Measurements from ENCODE around the gene NUB1.

NUB1 gene

DNA sequence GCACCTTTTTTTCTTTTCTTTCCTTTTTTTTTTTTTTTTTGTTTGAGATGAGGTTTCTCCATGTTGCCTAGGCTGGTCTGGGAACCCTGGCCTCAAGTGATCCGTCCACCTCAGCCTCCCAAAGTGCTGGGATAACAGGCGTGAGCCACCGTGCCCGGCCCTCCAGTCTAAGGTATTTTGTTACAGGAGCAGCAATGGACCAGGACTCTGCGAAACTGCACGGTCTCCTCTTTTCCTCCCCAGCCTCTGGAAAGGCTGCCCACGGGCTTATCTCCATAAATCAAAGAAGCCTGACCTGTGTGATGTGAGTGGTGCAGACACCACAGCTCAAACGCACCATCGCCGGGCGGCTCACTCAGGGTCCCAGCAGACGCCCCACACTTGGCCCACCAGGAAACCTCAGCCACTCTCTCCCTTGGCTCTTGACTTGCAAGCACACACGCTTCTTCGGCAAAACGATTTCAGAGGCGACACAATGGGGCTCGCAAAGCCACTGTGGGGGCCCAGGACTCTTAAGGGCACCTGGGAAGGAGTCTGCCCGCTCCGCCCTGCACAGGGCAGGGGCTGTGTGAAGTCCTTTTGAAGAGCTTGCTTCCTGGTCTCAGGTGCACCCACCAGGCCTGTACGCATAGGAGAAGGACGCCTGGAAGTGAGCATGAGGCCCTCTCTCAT lies 47.6 kb downstream of the NUB1 start:
- DNase-seq, result no peak

DNA sequence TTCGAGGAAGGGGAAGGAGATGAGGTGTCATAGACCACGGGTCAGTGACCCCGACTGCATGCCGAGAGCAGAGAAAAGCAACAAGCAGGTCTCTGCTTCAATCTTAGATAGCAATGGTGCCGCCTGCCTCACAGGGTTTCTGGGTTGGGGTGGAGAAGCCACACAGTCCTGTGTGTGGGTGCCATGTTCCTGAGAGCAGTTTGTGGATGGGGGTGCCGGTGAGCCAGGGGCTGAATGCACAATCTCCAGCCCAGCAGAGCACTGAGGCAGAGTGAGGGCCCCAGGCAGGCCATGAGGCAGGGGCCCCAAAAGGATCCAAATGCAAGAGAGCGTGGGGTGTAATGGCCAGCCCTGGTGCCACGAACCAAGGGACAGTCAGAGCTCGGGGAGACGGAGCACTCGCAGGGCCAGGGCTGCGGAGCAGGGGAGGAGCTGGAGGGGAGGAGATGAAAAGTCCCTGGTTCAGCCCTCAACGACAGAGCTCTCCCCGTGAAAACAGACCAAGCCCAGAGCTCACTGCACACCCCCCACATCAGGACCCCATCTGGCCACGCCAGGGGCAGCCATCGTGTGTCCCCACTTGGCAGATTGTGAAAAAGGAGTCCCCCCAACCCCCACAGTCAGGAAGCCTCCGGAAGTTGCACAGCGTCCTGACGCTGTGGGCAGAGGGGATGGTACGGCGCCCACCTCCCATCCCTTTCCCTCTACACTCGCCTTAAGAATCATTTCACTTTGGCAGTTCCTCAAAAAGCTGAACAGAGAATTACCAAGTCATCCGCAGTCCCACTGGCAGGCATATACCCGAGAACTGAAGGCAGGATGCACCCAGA lies 48.4 kb downstream of the NUB1 start:
- DNase-seq, result no peak

- no peak for DNase-seq
These were observed 49.2 kb downstream of the NUB1 start for GRCh38 chr7:151390598-151391357.

DNA sequence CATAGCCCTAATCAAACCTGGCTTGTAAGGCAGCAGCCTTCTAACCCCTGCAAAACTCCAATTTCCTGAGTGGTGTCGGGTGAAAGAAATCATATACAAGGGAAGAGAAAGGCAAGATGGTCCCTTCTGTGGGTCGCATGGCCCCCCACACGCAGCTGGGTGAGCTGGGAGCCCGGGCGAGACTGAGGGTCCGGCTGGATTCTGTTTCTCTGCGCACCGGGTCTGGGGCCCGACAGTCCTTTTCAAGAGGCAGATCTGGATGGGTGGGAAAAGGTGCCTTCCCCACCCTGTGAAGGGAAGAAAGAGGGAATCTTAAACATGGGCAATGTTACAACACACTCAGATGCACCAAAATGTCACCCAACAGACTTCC lies 49.7 kb downstream of the NUB1 start:
- no peak for DNase-seq

DNA sequence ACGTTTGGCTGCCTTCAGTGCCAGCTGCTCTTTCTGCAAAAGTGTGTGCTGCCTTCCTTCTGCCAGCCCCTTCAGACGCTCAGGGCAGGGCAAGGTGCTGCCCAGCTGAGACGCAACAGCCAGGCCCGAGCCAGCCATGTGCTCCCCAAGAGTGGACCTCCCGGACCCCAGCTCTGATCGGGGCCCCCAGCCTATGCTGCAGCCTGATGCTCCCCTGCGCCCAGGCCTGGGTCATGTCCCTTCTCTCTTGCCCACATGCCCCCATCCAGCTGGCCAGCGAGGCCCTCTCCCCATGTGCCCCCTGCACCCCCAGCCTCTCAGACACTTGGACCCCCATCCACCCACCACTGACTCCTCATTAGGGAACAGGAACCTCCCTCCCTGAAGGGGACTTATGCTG lies 50.4 kb downstream of the NUB1 start:
- DNase-seq, result no peak

DNA sequence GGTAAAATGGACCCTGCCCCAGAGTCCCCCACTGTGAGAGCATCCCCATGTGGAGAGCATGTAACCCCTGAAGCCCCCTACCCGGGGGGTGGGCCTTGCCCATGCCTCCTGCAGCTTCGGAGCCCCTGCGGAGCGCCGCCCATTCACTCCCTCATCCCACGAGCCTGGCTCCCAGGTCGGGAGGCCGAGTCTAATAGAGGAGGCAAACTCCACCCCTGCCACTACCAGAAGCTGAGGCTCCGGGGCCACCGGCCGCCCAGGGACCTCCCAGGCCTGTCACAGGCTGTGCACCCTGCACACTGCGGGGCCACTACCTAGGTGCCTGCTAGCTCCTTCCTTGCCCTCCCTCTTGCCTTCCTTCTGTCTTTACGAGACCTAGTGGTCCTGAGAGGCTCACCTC lies 50.8 kb downstream of the NUB1 start:
- no peak for DNase-seq

GRCh38 chr7:151393031-151393977 lies 51.7 kb downstream of the NUB1 start:
- DNase-seq, result no peak

- no peak for DNase-seq
These were observed 52.7 kb downstream of the NUB1 start for GRCh38 chr7:151394076-151395035.

- no peak for DNase-seq
These were observed 53.4 kb downstream of the NUB1 start for GRCh38 chr7:151395036-151395367.

DNA sequence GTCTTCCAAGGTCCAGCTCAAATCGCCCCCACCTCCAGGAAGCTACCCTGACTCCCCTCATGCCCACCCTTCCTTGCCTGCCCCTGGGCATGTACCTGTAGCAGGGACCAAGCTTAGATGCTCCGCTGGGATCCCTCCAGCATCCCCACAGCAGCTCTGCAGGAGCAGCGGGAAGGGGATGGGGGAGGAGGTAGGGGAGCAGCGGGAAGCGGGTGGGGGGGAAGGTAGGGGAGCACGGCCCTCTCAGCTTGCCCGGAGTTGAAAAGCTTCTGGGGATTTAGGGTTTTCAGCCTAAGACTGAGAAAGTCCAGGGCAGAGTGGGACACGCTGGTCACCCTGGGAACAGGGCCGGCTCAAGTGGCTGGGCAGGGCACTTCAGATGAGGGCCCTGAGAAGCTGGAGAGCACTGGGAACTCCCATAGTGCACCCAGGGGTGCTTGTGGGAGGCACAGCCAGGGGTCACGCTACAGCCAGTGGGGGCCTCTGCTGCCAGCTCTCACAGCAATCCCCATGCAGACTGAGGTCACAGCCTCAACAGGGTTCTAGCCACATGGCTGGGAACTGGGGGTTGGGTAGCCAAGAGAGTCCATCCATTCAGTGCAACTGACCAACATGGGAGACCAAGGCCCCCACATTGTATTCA lies 54.8 kb downstream of the NUB1 start:
- DNase-seq, result no peak

- no peak for DNase-seq
These were observed 55.4 kb downstream of the NUB1 start for GRCh38 chr7:151397026-151397425.

DNA sequence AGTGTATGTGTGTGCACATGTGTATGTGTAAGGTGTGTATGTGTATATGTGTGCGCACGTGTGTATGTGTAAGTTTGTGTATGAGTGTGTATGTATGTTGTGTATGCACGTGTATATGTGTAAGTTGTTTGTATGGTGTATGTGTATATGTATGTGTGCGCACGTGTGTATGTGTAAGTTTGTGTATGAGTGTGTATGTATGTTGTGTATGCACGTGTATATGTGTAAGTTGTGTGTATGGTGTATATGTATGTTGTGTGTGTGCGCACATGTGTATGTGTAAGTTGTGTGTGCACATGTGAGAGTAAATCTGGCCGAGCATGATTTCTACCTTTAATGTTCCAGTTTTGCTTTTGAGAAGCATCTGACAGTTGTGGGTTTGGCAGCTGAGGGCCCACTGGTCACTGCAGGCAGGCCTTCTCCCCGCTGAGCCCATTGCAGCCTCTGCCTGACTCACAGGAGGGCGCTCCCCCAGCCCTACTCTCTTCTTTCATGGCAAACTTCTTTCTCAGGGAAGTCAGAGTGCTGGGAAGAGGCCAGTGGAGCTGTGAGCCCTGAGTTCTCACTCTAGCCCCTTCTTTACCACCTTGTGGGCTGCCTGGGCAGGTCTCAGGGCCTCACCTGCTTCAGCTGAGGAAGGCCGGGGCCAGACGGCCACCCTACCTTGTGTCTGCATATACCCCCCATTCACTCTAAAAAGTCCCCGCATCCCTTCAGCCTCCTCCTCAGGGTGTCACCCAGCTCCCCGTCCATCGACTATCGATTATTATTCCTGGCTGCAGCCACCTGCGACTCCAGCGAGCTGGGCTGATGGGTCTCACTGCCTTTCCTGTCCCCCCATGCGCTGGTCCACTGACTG lies 57.1 kb downstream of the NUB1 start:
- no peak for DNase-seq

DNA sequence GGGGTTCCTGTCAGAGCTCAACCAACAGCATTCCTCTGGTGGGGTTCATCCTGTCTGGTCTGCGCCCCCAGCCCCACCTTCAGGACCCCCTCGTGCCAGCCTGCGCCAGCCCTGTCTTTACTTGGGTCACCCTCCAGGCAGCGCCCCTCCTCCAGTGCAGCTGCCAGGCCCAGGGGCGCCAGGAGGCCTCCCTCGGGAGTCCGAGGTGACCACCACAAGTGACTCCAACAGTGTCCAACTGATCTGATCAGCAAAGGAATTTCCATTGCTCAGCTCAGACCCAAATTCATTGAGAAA lies 57.6 kb downstream of the NUB1 start:
- DNase-seq, result no peak

- DNase-seq, result no peak
These were observed 58.3 kb downstream of the NUB1 start for GRCh38 chr7:151399906-151400305.

DNA sequence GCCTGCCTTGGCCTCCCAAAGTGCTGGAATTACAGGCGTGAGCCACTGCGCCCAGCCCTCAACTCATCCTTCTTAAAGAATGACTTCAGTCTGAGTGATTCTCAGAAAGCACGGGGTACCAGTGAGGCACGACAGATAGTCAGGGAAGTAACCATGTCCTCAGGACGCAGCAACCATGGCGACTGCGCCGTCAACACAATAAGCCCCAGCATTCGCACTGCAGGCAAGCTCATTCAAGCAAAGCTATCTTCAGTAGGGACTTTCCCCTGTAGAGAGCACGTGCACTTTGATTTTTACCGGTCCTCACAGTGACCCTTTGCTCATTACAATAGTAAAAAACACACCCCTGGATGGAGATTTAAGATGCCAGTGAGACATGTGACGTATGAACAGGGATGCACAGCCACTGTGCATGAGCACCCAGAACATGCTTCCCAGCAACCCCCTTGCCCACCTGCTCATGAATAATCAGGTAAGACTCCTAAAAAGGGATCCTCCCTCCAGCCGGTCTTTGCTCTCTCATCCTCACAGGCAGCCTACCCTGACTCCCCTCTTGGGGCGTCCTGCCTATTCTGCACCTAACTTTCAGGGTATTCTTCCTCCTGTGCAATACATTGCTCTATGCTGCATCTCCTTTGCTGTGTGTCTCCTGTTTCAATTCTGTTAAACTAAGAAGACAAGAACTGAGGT lies 59.2 kb downstream of the NUB1 start:
- DNase-seq, result no peak

DNA sequence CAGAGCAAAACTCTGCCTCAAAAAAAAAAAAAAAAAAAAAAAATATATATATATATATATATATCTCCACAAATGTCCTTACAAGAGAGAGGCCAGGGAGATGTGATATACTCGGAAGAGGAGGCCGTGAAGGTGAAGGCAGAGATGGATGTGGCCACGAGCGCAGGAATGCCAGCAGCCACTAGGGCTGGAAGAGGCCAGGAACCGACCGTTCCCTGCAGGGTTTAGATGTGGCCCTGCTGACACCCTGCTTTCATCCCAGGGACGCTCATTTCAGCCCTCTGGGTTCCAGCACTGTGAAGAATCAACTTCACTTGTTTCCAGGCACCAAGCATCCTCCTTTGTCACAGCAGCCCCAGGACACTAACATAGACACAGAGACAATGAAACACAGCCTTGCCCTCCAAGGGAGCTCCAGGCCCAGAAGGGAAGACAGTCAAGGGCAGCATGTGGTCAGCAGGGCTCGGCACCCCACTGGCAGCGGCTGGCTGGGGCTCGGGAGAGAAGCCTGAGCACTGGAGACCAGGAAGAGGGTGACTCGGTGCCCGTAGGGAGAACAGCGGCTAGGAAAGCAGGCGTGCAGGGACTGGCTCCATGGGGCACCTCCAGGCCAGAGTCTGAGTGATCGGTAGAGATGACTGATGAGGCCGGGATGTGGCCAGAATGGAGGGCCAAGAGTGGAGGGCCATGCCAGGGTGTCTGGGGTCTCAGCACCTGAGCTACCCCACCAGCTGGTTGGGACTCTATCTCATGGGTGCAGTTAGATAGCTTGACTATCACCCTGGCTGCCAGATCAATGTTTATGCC lies 60.6 kb downstream of the NUB1 start:
- DNase-seq, result no peak

GRCh38 chr7:151403764-151404163 lies 62.2 kb downstream of the NUB1 start:
- no peak for DNase-seq
